Stimulated activated naive B cell treated with anti-CD40 and anti-IgM and Interleukin-4, amounts not matched to agents 10 μg/mL and 1 μg/mL and 100 μg/mL, for 72 hours (primary cell): ENCODE data around the gene WDR33.
A peak's percentile ranks its signal among the peaks of the same experiment; 100 is the strongest.

ENCODE experiments used
- ATAC-seq, 2 donors: fragments of 150-1000 bp; cut with Tn5 transposase; replicated peaks; 2 replicates each; pipeline ENCODE4 v1.10.0; 2021; ENCODE audit warnings: moderate library complexity in 1 of 2
- DNase-seq: peaks from one replicate; pipeline ENCODE4 v3.0.0; 2021
- H3K27ac Mint-ChIP-seq: one replicate; pipeline ENCODE4 v1.8.0; 2022; ENCODE audit warnings: mild to moderate bottlenecking, mixed read lengths
- H3K27me3 Mint-ChIP-seq, 2 donors: one replicate each; pipeline ENCODE4 v1.8.0; 2022; ENCODE audit warnings: mixed read lengths in 2 of 2
- H3K36me3 Mint-ChIP-seq, 2 donors: one replicate each; pipeline ENCODE4 v1.8.0; 2022; ENCODE audit warnings: mixed read lengths in 2 of 2, mild to moderate bottlenecking in 1 of 2
- H3K4me1 Mint-ChIP-seq, 2 donors: one replicate each; pipeline ENCODE4 v1.8.0; 2022; ENCODE audit warnings: mixed read lengths in 2 of 2, mild to moderate bottlenecking in 1 of 2
- H3K4me3 Mint-ChIP-seq, 2 donors: one replicate each; pipeline ENCODE4 v1.8.0; 2022; ENCODE audit warnings: mild to moderate bottlenecking in 2 of 2, mixed read lengths in 2 of 2, moderate library complexity in 1 of 2
- H3K9me3 Mint-ChIP-seq, 2 donors: one replicate each; pipeline ENCODE4 v1.8.0; 2022; ENCODE audit warnings: mixed read lengths in 2 of 2, mild to moderate bottlenecking in 1 of 2

Gene WDR33

DNA sequence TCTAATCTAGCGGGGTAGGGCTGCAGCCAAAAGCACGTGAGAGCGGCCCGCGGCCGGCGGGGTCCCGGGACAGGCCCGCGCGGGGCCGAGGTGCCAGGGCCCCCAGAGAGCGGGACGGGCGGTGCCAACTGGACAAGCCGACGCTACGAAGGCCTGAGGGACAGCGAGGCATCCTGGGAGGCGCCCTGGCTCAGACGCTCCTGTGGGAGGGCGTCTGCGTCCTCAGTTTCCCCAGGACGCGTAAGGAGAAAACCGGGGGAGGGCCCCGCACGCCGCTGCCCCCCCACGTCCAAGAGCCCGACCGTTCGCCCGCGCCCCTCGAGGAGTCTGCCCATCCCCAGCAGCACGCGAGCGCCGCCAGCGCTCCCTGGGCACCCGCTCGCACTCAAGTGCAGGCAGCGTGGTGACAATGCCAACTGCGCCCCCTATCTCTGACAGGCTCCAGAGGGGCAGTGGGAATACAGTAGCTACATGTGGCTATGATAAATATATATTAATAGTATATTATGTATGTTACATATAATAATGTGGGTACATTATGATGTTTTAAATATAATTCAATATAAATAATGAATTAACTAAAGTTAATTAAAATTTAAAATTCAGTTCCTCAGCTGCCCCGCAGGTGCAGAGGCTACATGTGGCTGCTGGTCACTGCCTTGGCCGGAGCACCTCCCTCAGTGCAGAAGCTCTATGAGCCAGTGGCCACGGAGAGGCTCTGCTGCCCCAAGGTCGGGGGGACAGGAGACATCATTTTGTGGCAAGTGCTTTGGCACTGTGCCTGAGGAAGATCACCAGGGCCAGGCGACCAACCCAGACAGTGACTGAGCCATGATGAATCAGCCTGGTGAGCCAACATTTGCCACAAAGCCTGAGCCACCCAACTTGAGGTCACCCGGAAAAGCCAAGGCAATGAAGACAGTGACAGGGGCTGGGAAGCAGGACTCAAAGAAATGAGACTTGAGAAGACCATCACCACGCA is 115.2 kb downstream of the WDR33 start:
- Mint-ChIP-seq H3K4me3 (peak overlapping the region in 1 of 2 donors; percentile 46), H3K4me1 (peaks cover 8 to 11% of the 10 kb centered on the region in 2 donors), H3K27me3 (no peaks in the 10 kb centered on the region), H3K36me3 (peaks cover 23 to 27% of the 10 kb centered on the region in 2 donors), H3K9me3 (peaks cover 12 to 14% of the 10 kb centered on the region in 2 donors), H3K27ac (no peak overlapping the region)
- peak; percentile 67 to 75 for ATAC-seq
- peak; percentile 57 for DNase-seq

DNA sequence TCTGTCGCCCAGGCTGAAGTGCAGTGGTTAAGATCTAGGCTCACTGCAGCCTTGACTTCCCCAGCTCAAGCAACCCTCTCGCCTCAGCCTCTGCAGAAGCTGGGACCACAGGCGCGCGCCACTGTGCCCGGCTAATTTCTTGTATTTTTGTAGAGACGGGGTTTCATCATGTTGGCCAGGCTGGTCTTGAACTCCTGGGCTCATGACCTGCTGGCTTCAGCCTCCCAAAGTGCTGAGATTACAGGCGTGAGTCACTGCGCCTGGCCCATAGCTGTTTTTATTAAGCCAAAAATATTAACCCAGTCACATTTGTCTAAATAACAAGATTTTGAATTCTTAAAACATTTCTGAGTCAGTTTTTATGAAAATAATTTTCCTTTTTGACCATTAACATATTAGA is 116.0 kb downstream of the WDR33 start:
- Mint-ChIP-seq H3K36me3 (peaks cover 20 to 26% of the 10 kb centered on the region in 2 donors), H3K27ac (no peak overlapping the region), H3K9me3 (peaks cover 13 to 15% of the 10 kb centered on the region in 2 donors), H3K27me3 (no peaks in the 10 kb centered on the region), H3K4me3 (no peak overlapping the region), H3K4me1 (peaks cover under 1 to 5% of the 10 kb centered on the region in 2 donors)
- ATAC-seq, result no peak
- DNase-seq, result no peak

DNA sequence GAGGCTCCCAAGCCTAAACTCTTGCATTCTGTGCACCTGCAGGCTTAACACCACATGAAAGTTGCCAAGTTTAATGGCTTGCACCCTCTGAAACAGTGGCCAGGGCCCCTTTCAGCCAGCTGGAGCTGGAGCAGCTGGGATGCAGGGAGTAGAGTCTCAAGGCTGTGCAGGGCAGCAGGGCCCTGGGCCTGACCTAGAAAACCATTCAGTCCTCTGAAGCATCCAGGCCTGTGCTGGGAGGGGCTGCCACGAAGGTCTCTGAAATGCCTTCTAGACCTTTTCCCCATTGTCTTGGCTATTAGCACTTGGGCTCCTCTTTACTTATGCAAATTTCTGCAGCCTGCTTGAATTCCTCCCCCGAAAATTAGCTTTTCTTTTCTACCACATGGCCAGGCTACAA is 120.3 kb downstream of the WDR33 start:
- H3K27me3 Mint-ChIP-seq, result no peaks in the 10 kb centered on the region
- no peaks in the 10 kb centered on the region for H3K4me1 Mint-ChIP-seq
- DNase-seq (no peak), ATAC-seq (no peak)
- H3K27ac Mint-ChIP-seq, result no peak overlapping the region
- peaks cover 15 to 21% of the 10 kb centered on the region in 2 donors for H3K9me3 Mint-ChIP-seq
- peaks cover 13 to 19% of the 10 kb centered on the region in 2 donors for H3K36me3 Mint-ChIP-seq
- no peak overlapping the region for H3K4me3 Mint-ChIP-seq

DNA sequence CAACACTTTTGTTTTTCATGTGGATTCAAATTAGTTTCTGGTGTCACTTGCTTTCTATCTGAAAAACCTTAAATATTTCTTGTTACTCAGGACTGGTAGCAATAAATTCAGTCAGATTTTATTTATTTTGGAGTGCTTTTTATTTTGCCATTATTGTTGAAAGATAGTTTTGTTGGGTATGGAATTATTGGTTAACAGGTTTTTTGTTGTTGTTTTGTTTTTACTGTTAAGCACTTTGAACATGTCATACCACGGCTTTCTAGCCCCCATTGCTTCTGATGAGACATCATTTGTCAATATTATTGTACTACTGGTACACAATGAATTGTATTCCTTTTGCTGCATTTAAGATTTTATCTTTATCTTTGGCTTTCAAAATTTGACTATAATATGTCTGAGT is 122.6 kb downstream of the WDR33 start:
- DNase-seq (no peak), ATAC-seq (no peak)
- Mint-ChIP-seq H3K27ac (no peak overlapping the region), H3K4me3 (no peak overlapping the region), H3K36me3 (peaks cover 13 to 19% of the 10 kb centered on the region in 2 donors), H3K4me1 (no peaks in the 10 kb centered on the region), H3K9me3 (peaks cover 15 to 21% of the 10 kb centered on the region in 2 donors), H3K27me3 (no peaks in the 10 kb centered on the region)

DNA sequence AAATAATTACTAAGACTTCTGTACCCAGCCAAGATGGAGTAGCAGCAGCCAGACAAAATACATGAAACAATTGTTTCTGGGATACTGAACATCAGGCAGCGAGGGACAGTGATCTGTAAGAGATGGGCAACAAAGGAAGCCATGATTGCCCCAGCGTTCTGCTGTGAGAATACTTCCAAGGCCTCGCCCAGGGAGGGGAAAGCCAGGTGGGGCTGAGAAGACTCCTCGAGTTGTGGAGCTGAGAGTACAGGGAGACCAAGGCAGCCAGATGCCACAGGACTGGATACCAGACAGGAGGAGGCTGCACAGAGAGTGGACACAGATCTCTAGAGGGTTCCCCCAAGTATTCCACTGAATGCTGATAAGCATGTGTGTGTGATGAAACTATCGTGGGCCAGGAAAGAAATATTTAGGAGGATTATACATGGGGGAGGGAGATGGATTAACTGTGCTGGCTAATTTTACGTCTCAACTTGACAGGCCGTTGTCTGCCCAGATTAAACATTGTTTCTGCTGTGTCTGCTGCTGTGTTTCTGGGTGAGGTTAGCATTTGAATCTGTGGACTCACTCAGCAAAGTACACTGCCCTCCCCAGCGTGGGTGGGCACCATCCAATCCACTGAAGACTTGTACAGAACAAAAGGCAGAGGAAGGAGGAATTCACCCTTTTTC is 125.4 kb downstream of the WDR33 start:
- peaks cover 8 to 9% of the 10 kb centered on the region in 2 donors for H3K4me1 Mint-ChIP-seq

DNA sequence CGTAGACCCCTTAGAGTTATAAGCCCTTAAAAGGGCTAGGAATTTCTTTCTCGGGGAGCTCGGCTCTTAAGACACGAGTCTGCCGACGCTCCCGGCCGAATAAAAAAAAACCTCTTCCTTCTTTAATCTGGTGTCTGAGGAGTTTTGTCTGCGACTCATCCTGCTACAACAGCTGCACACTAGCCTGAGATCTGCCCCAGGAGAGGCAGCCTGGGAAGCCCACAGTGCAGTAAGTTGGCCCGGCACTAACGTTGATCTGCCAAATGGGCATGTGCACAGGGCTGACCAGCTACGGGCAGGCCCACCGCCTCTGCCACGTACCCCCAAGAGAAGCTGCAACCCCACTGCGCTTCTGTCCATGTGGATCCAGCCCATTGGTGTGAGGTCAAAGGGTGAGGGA is 127.2 kb downstream of the WDR33 start:
- Mint-ChIP-seq H3K36me3 (no peaks in the 10 kb centered on the region), H3K4me1 (peaks cover 9 to 19% of the 10 kb centered on the region in 2 donors), H3K4me3 (no peak overlapping the region), H3K27ac (no peak overlapping the region), H3K27me3 (peaks cover 2 to 9% of the 10 kb centered on the region in 2 donors), H3K9me3 (peaks cover 0 to 4% of the 10 kb centered on the region in 2 donors)
- DNase-seq (no peak), ATAC-seq (no peak)

More for the DNA sequence above, 125.4 kb downstream of the WDR33 start:
- DNase-seq, result no peak
- Mint-ChIP-seq H3K36me3 (peaks cover 0 to 4% of the 10 kb centered on the region in 2 donors), H3K4me3 (no peak overlapping the region), H3K27me3 (peaks cover 0 to 8% of the 10 kb centered on the region in 2 donors), H3K27ac (no peak overlapping the region), H3K9me3 (peaks cover 0 to 9% of the 10 kb centered on the region in 2 donors)
- ATAC-seq, result no peak

DNA sequence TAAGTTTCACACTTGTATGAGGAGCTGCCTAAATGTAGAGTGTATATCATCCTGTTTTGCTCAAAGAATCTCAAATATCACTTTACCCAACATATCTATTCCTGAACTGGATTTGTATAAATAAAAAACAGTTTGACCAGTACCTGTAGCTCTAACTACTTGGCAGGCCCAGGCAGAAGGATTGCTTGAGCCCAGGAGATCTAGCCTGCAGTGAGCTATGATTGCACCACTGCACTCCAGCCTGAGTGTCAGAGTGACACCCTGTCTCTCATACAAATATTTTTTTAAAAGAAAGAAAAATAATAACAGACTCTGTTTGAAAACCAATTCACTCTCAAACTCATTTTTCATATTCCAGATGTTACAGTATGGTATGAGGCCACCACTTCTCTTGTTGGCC is 127.9 kb downstream of the WDR33 start:
- no peak for DNase-seq
- H3K4me3 Mint-ChIP-seq, result no peak overlapping the region
- no peak overlapping the region for H3K27ac Mint-ChIP-seq

DNA sequence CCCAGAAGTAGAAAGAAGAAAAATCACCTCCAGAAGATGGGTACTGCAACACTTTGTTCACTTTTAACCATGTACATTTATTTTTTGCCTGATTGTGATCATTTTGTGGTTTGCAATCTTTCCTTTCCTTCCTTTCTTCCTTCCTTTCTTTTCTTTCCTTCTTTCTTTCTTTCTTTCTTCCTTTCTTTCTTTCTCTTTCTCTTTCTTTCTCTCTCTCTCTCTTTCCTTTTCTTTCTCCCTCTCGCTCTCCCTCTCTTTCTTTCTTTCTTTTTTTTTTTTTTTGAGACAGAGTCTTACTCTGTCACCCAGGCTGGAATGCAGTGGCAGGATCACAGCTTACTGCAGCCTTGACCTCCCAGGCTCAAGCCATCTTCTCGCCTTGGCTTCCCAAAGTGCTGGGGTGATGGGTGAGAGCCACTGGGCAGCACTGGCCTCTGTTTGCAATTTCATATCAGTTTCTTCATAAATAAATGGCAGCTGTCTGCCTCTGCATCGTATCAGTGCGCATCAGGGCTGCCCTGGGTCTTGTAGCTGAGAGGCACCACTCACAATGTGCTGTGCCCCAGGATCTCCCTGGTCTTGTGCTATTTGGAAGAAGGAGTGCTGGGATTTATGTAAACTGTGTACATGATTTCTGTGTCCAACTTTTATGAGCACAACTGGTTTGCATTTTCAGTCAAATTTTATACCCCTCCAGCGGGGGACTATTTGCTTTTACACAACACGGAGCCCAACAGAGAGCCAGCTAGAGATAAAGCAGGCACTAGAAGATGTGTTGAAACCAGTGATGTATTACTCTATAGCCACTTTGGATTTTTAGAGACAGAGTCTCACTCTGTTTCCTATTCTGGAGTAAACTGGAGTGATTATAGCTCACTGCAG is 128.8 kb downstream of the WDR33 start:
- H3K9me3 Mint-ChIP-seq, result no peaks in the 10 kb centered on the region
- no peaks in the 10 kb centered on the region for H3K36me3 Mint-ChIP-seq
- peaks cover 14 to 19% of the 10 kb centered on the region in 2 donors for H3K4me1 Mint-ChIP-seq
- DNase-seq (no peak), ATAC-seq (no peak)
- no peak overlapping the region for H3K4me3 Mint-ChIP-seq
- H3K27ac Mint-ChIP-seq, result no peak overlapping the region
- peaks cover 13 to 22% of the 10 kb centered on the region in 2 donors for H3K27me3 Mint-ChIP-seq

More for the DNA sequence above, 127.9 kb downstream of the WDR33 start:
- no peaks in the 10 kb centered on the region for H3K9me3 Mint-ChIP-seq
- H3K27me3 Mint-ChIP-seq, result peaks cover 9 to 16% of the 10 kb centered on the region in 2 donors
- no peaks in the 10 kb centered on the region for H3K36me3 Mint-ChIP-seq
- peaks cover 14 to 19% of the 10 kb centered on the region in 2 donors for H3K4me1 Mint-ChIP-seq
- ATAC-seq, result no peak

DNA sequence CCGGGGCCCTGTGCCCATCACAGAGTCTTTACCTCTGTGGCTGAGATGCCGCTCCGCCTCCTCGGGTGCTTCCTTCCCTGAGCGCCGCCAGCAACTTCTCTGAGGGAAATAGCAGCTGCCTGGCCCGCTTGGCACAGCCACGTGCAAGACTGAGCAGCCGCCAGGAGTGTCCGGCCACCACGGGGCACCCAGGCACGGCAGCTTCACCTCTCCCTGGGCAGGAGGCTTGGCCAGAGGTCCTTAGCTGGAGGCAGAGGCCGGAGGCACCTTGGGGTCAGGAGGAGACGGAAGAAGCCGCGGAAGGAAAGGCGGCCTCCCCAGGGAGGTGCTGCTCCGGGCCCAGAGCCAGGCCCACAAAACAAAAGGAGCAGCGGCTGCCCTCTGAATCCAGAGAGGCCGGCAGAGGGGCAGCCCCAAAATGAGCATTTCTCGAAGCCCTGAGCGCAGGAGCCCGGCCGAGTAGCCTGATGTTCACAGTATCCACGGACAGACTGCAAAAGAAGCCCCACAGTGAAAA is 129.6 kb downstream of the WDR33 start:
- Mint-ChIP-seq H3K36me3 (no peaks in the 10 kb centered on the region), H3K4me1 (peaks cover 14 to 19% of the 10 kb centered on the region in 2 donors), H3K27ac (peak overlapping the region; percentile 79), H3K27me3 (peaks cover 21 to 25% of the 10 kb centered on the region in 2 donors), H3K4me3 (peak overlapping the region; percentile 66 to 69), H3K9me3 (no peaks in the 10 kb centered on the region)
- no peak for DNase-seq
- ATAC-seq, result peak; percentile 57 to 58

DNA sequence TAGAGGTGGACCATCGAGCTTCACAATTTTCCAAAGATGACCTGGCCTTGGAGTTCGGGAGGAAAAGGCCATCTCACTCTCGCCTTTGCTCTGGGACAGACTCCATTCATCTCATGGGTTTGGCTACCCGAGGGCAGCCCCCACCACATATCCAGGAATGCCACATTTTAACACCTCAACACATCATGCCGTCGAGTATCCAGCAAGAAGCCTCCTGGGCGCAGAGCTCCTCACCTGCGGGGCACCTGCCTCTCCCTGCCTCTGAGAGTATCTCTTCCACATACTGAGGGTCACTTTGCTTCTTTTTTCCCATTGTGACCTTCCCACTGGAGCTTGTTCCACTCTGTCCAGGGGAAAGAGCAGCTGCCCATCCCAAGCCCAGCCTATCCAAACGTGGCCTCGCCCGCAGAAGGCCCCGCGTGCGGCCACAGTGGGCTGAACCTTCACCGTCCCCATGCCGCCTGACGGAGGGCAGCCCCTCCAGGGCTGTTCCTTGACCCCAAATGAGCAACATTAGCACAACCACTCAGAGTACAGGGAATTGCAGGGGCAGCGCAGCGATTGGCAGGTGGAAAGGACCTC is 130.2 kb downstream of the WDR33 start:
- no peak for ATAC-seq
- Mint-ChIP-seq H3K4me1 (peaks cover 14 to 19% of the 10 kb centered on the region in 2 donors), H3K27ac (peak overlapping the region; percentile 79), H3K36me3 (no peaks in the 10 kb centered on the region), H3K27me3 (peaks cover 24 to 29% of the 10 kb centered on the region in 2 donors), H3K9me3 (no peaks in the 10 kb centered on the region), H3K4me3 (peak overlapping the region; percentile 66 to 69)
- no peak for DNase-seq

DNA sequence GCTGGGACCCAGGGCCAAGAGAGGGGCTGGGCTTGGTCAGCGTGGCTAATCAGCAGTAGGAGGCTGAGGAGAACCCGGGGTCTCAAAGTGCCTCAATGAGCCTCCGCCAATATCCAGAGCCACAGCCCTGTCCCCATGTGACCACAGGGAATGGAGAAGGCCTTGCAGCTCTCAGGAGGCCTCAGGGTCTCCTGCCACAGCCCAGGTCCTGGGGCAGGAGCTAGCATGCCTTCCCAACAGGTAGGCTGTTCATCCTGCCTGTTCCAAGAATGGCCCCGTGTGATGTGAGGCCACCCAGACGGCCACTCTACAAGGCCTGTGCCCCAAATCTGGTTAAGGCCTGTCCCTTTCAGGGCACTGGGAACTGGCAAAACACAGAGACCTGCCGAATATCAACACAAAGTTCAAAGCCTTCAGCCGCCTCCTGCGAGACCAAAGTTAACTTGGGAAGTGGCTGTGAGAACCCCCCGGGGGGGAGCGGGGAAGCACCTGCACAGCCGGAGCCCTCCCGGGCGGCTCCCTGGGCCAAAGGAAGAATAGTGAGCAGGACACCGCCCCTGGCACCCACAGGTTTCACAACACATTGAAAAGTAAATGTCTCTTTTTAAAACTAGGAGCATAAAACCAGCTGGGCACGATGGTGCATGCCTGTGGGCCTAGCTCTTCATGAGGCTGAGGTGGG is 131.2 kb downstream of the WDR33 start:
- DNase-seq, result no peak
- peak; percentile 26 to 35 for ATAC-seq
- no peak overlapping the region for H3K27ac Mint-ChIP-seq
- H3K4me3 Mint-ChIP-seq, result no peak overlapping the region
- H3K36me3 Mint-ChIP-seq, result no peaks in the 10 kb centered on the region
- peaks cover 16 to 19% of the 10 kb centered on the region in 2 donors for H3K4me1 Mint-ChIP-seq
- H3K9me3 Mint-ChIP-seq, result no peaks in the 10 kb centered on the region
- peaks cover 25 to 30% of the 10 kb centered on the region in 2 donors for H3K27me3 Mint-ChIP-seq

DNA sequence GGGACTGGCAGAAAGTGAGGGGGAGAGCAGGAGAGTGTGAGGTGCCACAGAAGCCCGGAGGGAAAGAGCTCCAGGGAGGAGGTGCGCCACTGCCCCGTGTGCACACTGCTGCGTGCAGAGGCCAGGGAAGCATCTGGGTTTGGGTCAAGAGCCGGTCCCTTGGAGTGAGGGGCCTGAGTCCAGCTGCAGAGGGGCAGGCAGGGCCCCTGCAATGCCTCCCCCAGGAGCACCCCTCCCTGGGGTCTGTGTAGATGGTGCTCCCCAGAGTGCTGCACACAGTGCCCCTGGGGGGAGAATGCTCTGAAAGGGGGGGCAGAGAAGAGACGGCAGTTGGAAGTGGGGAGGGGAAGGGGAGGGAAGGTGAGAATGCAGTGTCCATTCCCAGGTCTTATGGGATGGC is 132.0 kb downstream of the WDR33 start:
- Mint-ChIP-seq H3K4me3 (no peak overlapping the region), H3K9me3 (no peaks in the 10 kb centered on the region), H3K27ac (no peak overlapping the region), H3K36me3 (no peaks in the 10 kb centered on the region), H3K4me1 (peaks cover 21 to 26% of the 10 kb centered on the region in 2 donors), H3K27me3 (peaks cover 29 to 36% of the 10 kb centered on the region in 2 donors)
- no peak for DNase-seq
- ATAC-seq, result no peak

DNA sequence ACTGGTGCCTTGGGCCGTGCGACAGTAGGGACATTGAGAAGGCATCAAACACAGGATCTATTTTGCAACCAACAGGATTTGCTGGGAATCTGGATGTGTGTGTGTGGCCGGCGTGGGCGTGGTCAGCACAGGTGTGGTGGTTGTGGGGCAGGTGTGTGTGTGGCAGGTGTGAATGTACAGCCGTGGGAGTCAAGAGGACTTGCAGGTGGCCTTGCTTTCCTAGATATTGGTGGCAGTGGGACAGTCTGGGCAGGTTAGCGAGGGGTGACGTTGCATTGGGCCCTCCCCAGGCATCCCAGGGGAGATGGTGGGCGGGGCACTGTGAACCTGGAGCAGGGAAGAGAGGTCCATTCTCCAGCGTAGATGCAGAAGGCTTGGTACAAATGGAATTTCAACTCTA is 132.4 kb downstream of the WDR33 start:
- Mint-ChIP-seq H3K27me3 (peaks cover 33 to 39% of the 10 kb centered on the region in 2 donors), H3K27ac (no peak overlapping the region), H3K36me3 (no peaks in the 10 kb centered on the region), H3K4me1 (peaks cover 25 to 29% of the 10 kb centered on the region in 2 donors), H3K4me3 (no peak overlapping the region), H3K9me3 (no peaks in the 10 kb centered on the region)
- ATAC-seq (no peak), DNase-seq (no peak)
